Activated CD8-positive, alpha-beta memory T cell treated with anti-CD3 and anti-CD28 coated beads for 36 hours (primary cell): ENCODE measurements around the gene PLPP4. TPM values are rescaled to one million over a fixed set of nuclear protein-coding genes. Genes with fewer than 3 reads are reported as not detected.

Source experiments
- CTCF ChIA-PET: fragments of 350-600 bp; sonication (Branson Sonifier 250); formaldehyde crosslinking; loops from one replicate; lab custom pipeline; 2021; ENCODE audit warnings: antibody characterized with exemption; lab: Charles Lee
- POLR2A ChIA-PET: fragments of 350-600 bp; sonication (Branson Sonifier 250); formaldehyde crosslinking; loops from one replicate; lab custom pipeline; 2021; ENCODE audit warnings: antibody characterized with exemption; lab: Charles Lee
- total RNA-seq, 2 experiments: library from RNA; stranded (reverse); gene quantifications; one replicate each; pipeline ENCODE4 v1.2.3, GENCODE V29; 2021

The PLPP4 gene
- total RNA-seq, 2 experiments from 2014 or later: not detected

DNA sequence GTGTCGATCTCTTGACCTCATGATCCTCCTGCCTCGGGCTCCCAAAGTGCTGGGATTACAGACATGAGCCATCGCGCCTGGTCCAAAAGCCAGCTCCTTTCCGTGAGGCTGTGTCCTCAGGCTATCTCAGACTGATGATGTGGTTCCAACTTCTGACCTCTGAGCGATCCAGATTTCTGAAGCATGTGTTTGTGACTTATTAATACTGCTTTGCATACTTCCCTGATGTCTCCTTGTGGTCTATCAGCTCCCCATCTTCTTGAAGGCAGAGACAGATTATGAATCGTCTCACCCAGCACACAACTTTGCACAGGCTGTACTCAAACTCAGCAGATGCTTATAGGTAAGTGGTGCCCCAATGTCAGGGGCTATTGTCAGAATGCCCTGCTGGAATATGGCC lies 2.0 kb upstream of the PLPP4 start:
- ChIA-PET POLR2A (no interaction called here), CTCF (no interaction called here)

DNA sequence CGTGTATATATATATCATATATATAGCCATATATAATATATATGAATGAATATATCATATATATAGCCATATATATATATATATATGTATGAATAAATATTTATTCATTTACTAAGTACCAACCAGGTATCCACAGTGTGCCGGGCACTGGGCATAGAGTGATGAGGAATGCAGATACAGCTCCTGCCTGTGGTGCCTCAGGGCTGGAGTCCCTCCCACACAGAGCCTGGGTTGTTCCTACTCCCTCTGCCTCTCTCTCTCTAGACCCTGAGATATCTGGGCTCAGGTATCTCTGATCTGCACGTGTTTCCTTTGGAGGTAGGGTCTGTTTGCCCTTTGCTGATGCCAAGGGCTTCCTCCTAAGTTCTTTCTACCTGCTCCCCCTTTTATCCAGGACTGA lies 1.4 kb upstream of the PLPP4 start:
- POLR2A ChIA-PET: no interaction called here

DNA sequence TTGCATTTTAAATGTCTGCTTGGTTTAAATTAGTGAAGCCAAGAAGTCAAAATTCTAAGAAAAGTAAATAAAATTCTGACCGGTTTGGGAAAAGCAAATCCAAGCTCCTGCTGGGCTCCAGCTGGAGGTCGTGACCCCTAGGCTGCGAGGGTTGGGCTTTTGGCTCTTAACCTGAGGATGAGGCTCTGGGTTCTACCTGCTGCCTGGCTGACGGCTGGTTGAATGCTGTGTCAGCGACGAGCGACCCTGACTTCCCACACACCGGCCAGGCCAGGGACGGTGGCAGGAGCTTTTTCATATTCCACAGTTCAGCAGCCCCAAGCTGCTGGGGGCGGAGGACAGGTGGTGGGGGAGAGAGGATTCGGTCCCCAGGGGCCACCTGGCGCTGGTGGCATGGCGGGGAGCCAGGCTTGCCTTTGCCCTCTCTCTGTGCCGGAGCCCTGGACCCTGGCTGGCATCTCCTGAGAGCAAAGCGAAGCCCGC lies 843 bp upstream of the PLPP4 start:
- ChIA-PET CTCF (no interaction called here), POLR2A (no interaction called here)

More for the DNA sequence above, 1.4 kb upstream of the PLPP4 start:
- CTCF ChIA-PET: no interaction called here

DNA sequence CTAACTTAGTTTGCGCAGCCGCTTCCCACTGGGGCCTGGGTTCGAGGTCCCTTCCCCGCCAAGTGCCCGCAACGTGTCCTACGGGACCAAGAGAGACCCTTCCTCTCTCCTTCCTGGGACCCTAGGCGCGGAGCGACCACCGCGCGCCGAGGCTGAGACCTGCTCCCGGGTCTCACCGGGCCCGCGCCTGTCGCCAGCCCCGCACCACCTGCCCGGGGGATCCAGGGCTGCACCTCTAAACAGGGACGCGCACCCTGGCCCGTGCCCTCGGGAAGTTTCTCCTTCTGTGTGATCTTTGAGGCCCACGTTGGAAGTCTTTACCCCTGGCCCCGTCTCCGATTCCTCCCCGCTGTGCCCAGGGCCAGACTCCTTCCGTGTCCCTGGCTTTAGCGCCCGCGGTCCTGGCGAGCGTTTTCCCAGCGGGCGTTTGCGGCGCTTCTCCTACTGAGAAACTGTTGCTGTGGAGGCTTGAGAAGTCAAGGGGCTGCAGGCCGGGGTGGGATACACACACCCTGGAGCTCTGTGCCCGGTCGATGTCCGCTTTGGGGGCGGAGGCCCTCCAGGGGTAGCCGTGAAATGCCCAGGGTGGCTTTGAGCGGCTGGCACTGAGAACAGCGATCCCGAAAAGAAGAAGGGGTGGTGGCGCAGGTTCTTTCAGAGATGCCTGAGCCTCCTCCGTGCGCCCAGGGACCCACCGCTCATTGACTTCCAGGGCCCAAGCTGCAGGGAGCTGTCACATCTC lies 575 bp downstream of the PLPP4 start:
- ChIA-PET POLR2A (no interaction called here), CTCF (no interaction called here)

DNA sequence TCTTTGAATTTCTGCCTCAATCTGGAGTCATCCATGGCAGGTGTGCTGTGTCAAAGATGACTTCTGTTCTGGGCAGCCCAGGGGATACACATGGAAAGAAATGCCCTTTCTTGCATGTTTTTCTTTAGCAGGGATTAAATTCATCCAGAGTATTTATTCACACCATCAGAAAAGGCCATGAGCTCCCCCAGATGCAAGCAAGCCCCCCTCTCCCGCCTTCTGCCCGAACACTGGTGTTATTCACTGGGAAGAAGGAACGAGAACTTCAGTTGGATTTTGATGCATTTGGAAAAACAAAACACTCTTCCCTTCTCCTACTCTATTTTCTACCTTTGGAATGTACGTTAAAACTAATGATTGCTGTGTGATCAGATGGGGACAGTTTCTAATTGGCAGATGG lies 1.4 kb downstream of the PLPP4 start:
- POLR2A ChIA-PET: no interaction called here
- CTCF ChIA-PET: no interaction called here

DNA sequence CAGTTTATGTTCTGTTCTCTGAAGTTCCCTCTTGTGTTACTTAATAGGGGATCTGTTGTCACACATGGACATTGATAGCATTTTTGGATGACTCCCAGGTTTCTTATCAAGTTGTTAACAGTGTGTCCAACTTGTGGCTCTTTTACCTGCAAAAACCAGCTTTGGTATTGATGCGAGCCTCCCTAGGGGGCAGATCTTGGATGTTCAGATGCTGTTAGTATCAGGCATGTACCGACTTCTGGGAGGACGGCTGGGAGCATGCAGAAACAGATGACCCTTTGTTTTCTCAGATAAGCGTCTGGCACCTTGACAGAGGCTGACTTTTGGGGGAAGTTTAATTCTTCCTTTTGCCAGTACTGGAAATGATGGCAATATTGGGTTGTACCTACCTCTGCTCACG lies 2.2 kb downstream of the PLPP4 start:
- CTCF ChIA-PET: no interaction called here
- POLR2A ChIA-PET: no interaction called here

GRCh38 chr10:120460186-120460585 lies 3.2 kb downstream of the PLPP4 start:
- CTCF ChIA-PET: no interaction called here
- POLR2A ChIA-PET: no interaction called here

DNA sequence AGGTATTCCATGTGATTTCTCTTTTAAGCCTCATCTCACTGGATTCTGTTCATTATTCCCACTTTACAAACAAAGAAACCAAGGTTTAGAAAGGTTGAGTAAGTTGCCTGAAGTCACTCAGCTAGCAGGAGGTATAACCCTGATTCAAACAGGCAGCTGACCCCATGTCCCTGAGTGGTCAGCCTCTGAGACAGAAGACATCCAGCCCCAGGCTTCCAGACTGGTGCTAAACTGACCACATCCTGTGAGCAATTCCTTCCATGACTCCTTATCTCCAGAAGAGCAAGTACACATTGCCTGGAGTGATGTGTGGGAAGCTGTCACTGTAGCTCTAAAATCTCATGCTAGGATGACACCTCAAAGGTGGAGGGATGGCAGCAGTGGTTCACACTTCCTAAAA lies 3.7 kb downstream of the PLPP4 start:
- POLR2A ChIA-PET: no interaction called here
- CTCF ChIA-PET: no interaction called here

- CTCF ChIA-PET: no interaction called here
- POLR2A ChIA-PET: no interaction called here
Measured at GRCh38 chr10:120462018-120462682, 5.1 kb downstream of the PLPP4 start.

DNA sequence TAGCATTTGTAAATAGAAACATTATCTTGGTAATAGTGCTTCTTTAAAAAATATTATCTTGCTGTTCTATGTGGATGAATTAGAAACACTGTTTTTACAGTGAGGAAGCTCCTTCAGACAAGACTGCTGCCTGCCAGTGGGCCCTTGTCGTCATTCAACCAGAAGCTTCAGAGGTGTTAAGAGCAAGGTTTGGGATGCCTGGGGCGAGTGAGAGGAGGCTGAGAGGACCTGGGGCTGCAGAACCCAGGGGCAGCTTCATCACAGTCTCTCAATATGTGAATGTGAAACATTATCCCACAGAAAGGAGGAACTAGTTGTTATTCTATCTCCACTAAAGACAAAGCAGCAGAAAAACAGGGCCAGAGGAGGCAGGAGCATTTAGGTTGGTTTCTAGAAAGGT lies 8.1 kb downstream of the PLPP4 start:
- POLR2A ChIA-PET: no interaction called here
- CTCF ChIA-PET: no interaction called here

GRCh38 chr10:120466006-120466405 lies 9.0 kb downstream of the PLPP4 start:
- ChIA-PET CTCF (no interaction called here), POLR2A (no interaction called here)

GRCh38 chr10:120473593-120473992 lies 16.6 kb downstream of the PLPP4 start:
- ChIA-PET CTCF (no interaction called here), POLR2A (no interaction called here)

DNA sequence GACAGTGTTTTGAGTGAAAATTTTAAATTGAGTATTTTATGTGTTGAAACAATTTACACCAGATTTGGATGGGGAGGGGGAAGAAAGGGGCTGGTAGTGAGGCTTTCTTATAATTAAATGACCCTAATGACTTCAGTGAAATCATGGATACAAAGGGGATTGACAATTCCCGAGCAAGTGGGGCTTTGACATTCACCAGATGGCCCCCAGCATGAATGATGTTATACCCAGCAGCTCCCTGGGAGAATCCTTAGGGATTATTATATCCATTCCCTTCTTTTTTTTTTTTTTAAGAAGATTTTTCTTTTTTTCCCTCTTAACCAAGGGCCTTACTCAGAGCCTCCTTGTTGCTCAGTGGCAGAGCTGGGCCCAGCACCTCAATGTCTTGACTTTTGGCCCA lies 17.9 kb downstream of the PLPP4 start:
- ChIA-PET CTCF (no interaction called here), POLR2A (no interaction called here)

- POLR2A ChIA-PET: no interaction called here
- CTCF ChIA-PET: no interaction called here
Measured at GRCh38 chr10:120475844-120476791, 19.1 kb downstream of the PLPP4 start.

GRCh38 chr10:120477021-120477742 lies 20.2 kb downstream of the PLPP4 start:
- CTCF ChIA-PET: no interaction called here
- POLR2A ChIA-PET: no interaction called here

GRCh38 chr10:120477743-120478141 lies 20.7 kb downstream of the PLPP4 start:
- POLR2A ChIA-PET: no interaction called here
- CTCF ChIA-PET: no interaction called here

DNA sequence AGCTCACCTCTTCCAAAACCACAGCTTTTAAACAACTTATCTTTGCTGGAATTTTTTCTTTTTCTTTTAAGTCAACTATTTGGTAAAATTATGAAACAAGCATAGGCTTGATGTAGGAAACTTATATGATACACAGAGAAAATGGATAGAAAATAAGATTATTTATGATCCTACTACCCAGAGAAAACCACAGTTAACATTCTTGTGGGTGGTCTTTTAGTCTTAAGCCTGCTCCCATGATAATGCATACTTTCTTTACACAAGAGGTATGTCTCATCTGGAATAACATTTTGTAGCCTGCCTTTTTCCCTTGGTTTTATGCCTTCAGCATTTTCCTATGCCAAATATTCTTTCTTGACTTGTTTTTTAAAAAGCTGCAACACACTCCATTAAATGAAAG lies 21.4 kb downstream of the PLPP4 start:
- ChIA-PET POLR2A (no interaction called here), CTCF (no interaction called here)

DNA sequence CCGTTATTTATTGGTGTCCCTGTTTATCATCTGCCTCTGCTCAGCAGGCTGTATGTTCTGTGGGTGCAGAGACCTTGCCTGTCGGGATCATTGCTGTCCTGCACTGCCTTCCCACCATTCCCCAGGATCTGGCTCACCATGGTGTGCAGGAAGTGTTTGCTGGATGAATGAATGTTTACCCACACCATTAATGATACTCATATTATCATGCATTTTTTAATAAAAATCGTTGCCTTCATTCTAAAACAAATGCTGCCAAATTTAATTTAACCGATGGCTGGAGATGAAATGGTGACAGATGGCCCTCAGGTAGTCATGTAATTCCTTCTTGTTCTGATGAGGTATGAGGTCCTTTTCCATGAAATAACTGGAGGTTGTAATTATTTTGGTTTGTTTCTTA lies 22.5 kb downstream of the PLPP4 start:
- POLR2A ChIA-PET: no interaction called here
- CTCF ChIA-PET: no interaction called here

GRCh38 chr10:120480065-120480600 lies 23.1 kb downstream of the PLPP4 start:
- CTCF ChIA-PET: no interaction called here
- POLR2A ChIA-PET: no interaction called here
